ENCODE measurements around the gene XRCC1. TPM values are rescaled to one million over a fixed set of nuclear protein-coding genes. Genes with fewer than 3 reads are reported as not detected.

XRCC1 gene
- total and polyA plus RNA-seq, 2 donors from 2014 or later: 19.3 to 24.5 TPM

DNA sequence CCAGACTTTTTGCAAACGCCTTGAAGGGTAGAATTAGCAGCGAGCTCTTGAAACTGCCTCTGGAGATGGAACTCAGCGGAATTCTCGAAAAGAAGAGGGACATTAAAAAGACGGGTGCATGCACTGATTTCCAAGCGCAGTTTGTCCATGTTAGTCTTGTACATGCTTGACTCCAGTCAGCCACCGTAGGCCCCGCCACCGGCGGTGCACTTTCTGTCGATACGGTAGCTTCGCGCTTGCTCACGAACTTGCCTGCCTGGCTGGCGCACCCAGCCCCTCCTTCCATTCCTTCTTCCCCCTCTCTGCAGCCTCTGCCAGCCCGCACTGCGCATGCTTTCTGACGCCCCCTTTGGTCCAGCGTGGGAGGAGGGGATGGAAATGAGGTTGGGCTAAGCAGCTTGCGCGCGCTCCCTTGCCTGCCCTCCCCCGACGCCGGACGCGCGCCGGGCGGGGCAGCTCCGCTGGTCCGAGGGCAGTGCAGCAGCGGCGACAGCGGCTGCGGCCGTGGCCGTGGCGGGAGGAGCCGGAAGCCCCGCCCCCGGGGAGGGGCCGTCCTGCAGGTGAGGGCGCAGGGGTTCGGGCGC, 42.3 kb downstream of the XRCC1 start, which contains the start of gene ZNF575:
TSS of gene ZNF575 (plus strand) at position 227 of the 584 bp plus-strand sequence. CDS start 1,235 bp downstream, outside the sequence.
- H3K9me3 ChIP-seq (ENCODE audit: control insufficient read depth in 2 of 3, insufficient read depth in 1 of 3, low read length in 3 of 3): no peaks in the 10 kb centered on the region
- intact Hi-C loops (cut with DNase I): no loop called here
- peak within 1 kb of the TSS; percentile 76 to 90 (median 89) for H3K4me3 ChIP-seq (ENCODE audit: low read length in 3 of 3)
- H3K4me1 ChIP-seq (ENCODE audit: control insufficient read depth in 2 of 3, insufficient read depth in 2 of 3, low read depth in 1 of 3, low read length in 3 of 3): peaks cover 0 to 17% (median 13%) of the 10 kb centered on the region in 3 donors
- no peaks in the 10 kb centered on the region for H3K36me3 ChIP-seq (ENCODE audit: control insufficient read depth in 2 of 3, insufficient read depth in 3 of 3, low read length in 3 of 3)
- H3K27me3 ChIP-seq (ENCODE audit: control insufficient read depth, insufficient read depth, low read length): no peaks in the 10 kb centered on the region
- H3K9ac ChIP-seq (ENCODE audit: low read length in 3 of 3): peak within 1 kb of the TSS; percentile 70 to 88 (median 73)
- TF ChIP-seq CTCF (IDR thresholded peaks at IDR 0.05; ENCODE audit: borderline replicate concordance, extremely low read depth, insufficient read depth): no peak
- H3K27ac ChIP-seq (ENCODE audit: low read depth in 2 of 2, low read length in 2 of 2): peak within 1 kb of the TSS; percentile 94 to 99
- peak; percentile 97 to 99 (median 99) for DNase-seq
- FAIRE-seq: no peak

DNA sequence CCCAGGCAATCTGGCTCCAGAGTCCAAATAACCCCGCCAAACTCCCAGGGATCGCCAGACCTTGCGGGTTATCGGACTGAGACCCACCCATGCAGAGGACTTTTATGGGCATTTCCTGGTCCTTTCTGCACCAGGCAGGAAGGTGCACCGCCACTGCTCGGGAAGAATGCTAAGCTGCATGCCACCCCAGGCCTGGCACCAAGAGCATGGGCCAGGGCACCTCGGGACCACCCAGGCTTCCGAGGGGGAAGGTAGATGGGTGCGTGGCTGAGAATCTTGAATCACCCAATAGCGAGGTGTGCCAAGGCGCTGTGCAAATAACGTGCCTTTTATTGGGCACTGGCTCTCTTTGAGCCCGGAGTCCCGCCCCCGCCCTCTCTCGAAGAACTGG, 42.8 kb downstream of the XRCC1 start:
- Histone ChIP-seq H3K27me3 (ENCODE audit: control insufficient read depth, insufficient read depth, low read length) (no peaks in the 10 kb centered on the region), H3K4me1 (ENCODE audit: control insufficient read depth in 2 of 3, insufficient read depth in 2 of 3, low read depth in 1 of 3, low read length in 3 of 3) (peaks cover 0 to 17% (median 13%) of the 10 kb centered on the region in 3 donors), H3K9ac (ENCODE audit: low read length in 3 of 3) (peak overlapping the region in 2 of 3 donors; percentile 73 to 88), H3K36me3 (ENCODE audit: control insufficient read depth in 2 of 3, insufficient read depth in 3 of 3, low read length in 3 of 3) (no peaks in the 10 kb centered on the region), H3K9me3 (ENCODE audit: control insufficient read depth in 2 of 3, insufficient read depth in 1 of 3, low read length in 3 of 3) (no peaks in the 10 kb centered on the region), H3K27ac (ENCODE audit: low read depth in 2 of 2, low read length in 2 of 2) (peak overlapping the region; percentile 94 to 99), H3K4me3 (ENCODE audit: low read length in 3 of 3) (peak overlapping the region; percentile 61 to 90 (median 89))
- peak in 1 of 5 donors; percentile 86 for DNase-seq
- no peak for FAIRE-seq
- TF ChIP-seq CTCF (IDR thresholded peaks at IDR 0.05; ENCODE audit: borderline replicate concordance, extremely low read depth, insufficient read depth): no peak
- intact Hi-C loops (cut with DNase I): no loop called here

DNA sequence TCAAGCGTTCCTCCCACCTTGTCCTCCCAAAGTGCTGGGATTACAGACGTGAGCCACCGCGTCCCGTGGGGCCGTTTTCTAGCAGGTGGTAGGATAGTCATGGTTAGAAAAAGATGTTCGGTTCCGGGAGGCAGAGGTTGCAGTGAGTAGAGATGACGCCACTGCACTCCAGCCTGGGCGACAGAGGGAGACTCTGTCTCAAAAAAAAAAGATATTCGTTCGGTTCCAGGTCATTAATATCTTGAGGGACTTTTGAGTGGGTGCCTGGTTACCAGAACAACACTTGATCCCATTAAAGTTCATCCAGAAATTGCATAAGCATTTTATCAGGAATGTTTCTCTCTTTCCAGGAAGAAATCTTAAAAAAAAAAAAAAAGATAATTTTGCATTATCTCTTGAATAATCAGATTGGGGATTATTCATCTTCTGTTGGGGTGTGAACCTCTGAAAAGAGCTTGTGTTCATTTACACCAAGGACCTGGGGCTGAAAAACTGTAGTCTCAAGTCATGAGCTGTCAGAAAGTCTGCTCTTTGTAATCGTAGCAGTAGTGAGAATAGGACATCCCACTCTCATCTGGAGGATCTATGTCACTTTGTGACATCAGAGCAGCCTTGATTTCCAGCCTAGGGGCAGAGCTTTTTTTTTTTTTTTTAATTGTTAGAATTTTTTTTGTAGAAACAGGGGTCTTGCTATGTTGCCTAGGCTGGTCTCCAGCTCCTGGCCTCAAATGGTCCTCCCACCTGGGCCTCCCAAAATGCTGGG, 47.3 kb downstream of the XRCC1 start:
- no peak overlapping the region for H3K4me3 ChIP-seq (ENCODE audit: low read length in 3 of 3)
- H3K9ac ChIP-seq (ENCODE audit: low read length in 3 of 3): no peak overlapping the region
- DNase-seq: peak; percentile 58 to 83 (median 79)
- no peaks in the 10 kb centered on the region for H3K27me3 ChIP-seq (ENCODE audit: control insufficient read depth, insufficient read depth, low read length)
- intact Hi-C loops (cut with DNase I): no loop called here
- H3K27ac ChIP-seq (ENCODE audit: low read depth in 2 of 2, low read length in 2 of 2): peak overlapping the region in 1 of 2 donors; percentile 24
- no peaks in the 10 kb centered on the region for H3K9me3 ChIP-seq (ENCODE audit: control insufficient read depth in 2 of 3, insufficient read depth in 1 of 3, low read length in 3 of 3)
- H3K36me3 ChIP-seq (ENCODE audit: control insufficient read depth in 2 of 3, insufficient read depth in 3 of 3, low read length in 3 of 3): no peaks in the 10 kb centered on the region
- no peak for FAIRE-seq
- peaks cover 0 to 19% (median 16%) of the 10 kb centered on the region in 3 donors for H3K4me1 ChIP-seq (ENCODE audit: control insufficient read depth in 2 of 3, insufficient read depth in 2 of 3, low read depth in 1 of 3, low read length in 3 of 3)
- no peak for TF ChIP-seq CTCF (IDR thresholded peaks at IDR 0.05; ENCODE audit: borderline replicate concordance, extremely low read depth, insufficient read depth)

Measured in kidney (tissue), 14 donors.